NCI-H2107 treated with DMSO at 0.1 percent for 48 hours (cell line): ENCODE measurements around the gene CACNA2D3.

Experiments used
- DNase-seq: peaks from one replicate; lab custom pipeline; 2025; ENCODE audit not compliant: unreplicated experiment; lab: John Stamatoyannopoulos, UW

CACNA2D3 gene

GRCh38 chr3:54713031-54713430 is 590.7 kb downstream of the CACNA2D3 start:
- no peak for DNase-seq

- DNase-seq, result no peak
Observed at GRCh38 chr3:54713455-54713854, 591.1 kb downstream of the CACNA2D3 start.

- no peak for DNase-seq
Observed at GRCh38 chr3:54714035-54714434, 591.7 kb downstream of the CACNA2D3 start.

- DNase-seq, result no peak
Observed at GRCh38 chr3:54717506-54717905, 595.2 kb downstream of the CACNA2D3 start.

GRCh38 chr3:54719914-54720313 is 597.6 kb downstream of the CACNA2D3 start:
- no peak for DNase-seq

- no peak for DNase-seq
Observed at GRCh38 chr3:54720604-54721003, 598.3 kb downstream of the CACNA2D3 start.

- DNase-seq, result no peak
Observed at GRCh38 chr3:54731732-54732445, 609.5 kb downstream of the CACNA2D3 start.

- DNase-seq, result no peak
Observed at GRCh38 chr3:54733106-54734006, 611.0 kb downstream of the CACNA2D3 start.

- DNase-seq, result no peak
Observed at GRCh38 chr3:54736459-54736858, 614.1 kb downstream of the CACNA2D3 start.

GRCh38 chr3:54743755-54744154 is 621.4 kb downstream of the CACNA2D3 start:
- no peak for DNase-seq

- DNase-seq, result no peak
Observed at GRCh38 chr3:54744291-54744690, 621.9 kb downstream of the CACNA2D3 start.

- no peak for DNase-seq
Observed at GRCh38 chr3:54745843-54746242, 623.5 kb downstream of the CACNA2D3 start.

- no peak for DNase-seq
Observed at GRCh38 chr3:54746722-54747121, 624.4 kb downstream of the CACNA2D3 start.

- DNase-seq, result no peak
Observed at GRCh38 chr3:54755756-54756155, 633.4 kb downstream of the CACNA2D3 start.

- no peak for DNase-seq
Observed at GRCh38 chr3:54756330-54756731, 634.0 kb downstream of the CACNA2D3 start.

GRCh38 chr3:54758461-54758860 is 636.1 kb downstream of the CACNA2D3 start:
- DNase-seq, result no peak

- no peak for DNase-seq
Observed at GRCh38 chr3:54759166-54759565, 636.8 kb downstream of the CACNA2D3 start.

- no peak for DNase-seq
Observed at GRCh38 chr3:54760201-54760600, 637.8 kb downstream of the CACNA2D3 start.

- DNase-seq, result no peak
Observed at GRCh38 chr3:54761637-54762036, 639.3 kb downstream of the CACNA2D3 start.

GRCh38 chr3:54764911-54765310 is 642.6 kb downstream of the CACNA2D3 start:
- DNase-seq, result no peak

- no peak for DNase-seq
Observed at GRCh38 chr3:54771050-54771449, 648.7 kb downstream of the CACNA2D3 start.

- no peak for DNase-seq
Observed at GRCh38 chr3:54772051-54772450, 649.7 kb downstream of the CACNA2D3 start.
